Measurements from ENCODE around the gene FAM222A.

Gene FAM222A

DNA sequence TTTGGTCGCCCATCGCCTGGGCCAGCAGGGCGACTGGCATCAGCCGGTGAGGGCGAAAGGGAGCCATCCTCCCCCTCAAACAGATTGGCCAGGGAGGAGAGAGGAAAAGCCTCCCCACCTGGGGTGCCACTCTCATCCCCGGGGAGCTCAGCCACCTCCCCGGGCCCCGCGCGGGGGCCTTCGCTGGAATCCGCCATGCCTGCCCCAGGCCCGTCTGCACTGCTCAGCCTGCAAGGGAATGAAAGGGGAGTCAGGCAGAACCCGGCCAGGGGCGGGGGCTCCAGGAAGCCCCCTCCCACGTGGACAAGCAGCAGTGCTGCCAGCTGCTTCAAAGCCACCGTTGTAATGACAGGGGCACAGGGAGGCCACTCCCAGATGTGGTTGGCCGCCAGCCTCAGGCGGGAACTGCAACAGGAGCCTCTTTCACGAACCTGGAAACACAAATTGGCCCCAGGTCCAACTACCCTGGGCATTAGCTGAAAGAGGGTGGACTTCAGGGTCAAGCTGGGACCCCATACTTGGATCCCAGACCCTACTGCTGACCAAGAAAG lies 101.0 kb downstream of the FAM222A start:
- TF ChIP-seq ZFP30 (CRISPR knock-in tag; IDR thresholded peaks at IDR 0.05), result no peak
- no peak for TF ChIP-seq ZFP3 (CRISPR knock-in tag; IDR thresholded peaks at IDR 0.05)
- no peak for TF ChIP-seq ZNF565 (CRISPR knock-in tag; conservative IDR thresholded peaks at IDR 0.05; ENCODE audit: low read depth)
- TF ChIP-seq GLIS3 (CRISPR knock-in tag; IDR thresholded peaks at IDR 0.05), result no peak
- TF ChIP-seq OSR1 (CRISPR knock-in tag; IDR thresholded peaks at IDR 0.05), result no peak
- TF ChIP-seq, protein P1, sequence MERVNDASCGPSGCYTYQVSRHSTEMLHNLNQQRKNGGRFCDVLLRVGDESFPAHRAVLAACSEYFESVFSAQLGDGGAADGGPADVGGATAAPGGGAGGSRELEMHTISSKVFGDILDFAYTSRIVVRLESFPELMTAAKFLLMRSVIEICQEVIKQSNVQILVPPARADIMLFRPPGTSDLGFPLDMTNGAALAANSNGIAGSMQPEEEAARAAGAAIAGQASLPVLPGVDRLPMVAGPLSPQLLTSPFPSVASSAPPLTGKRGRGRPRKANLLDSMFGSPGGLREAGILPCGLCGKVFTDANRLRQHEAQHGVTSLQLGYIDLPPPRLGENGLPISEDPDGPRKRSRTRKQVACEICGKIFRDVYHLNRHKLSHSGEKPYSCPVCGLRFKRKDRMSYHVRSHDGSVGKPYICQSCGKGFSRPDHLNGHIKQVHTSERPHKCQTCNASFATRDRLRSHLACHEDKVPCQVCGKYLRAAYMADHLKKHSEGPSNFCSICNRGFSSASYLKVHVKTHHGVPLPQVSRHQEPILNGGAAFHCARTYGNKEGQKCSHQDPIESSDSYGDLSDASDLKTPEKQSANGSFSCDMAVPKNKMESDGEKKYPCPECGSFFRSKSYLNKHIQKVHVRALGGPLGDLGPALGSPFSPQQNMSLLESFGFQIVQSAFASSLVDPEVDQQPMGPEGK (CRISPR knock-in tag; IDR thresholded peaks at IDR 0.05; ENCODE audit: borderline replicate concordance), result no peak
- no peak for TF ChIP-seq ZNF8 (CRISPR knock-in tag; IDR thresholded peaks at IDR 0.05)
- no peak for TF ChIP-seq TCF4 (CRISPR knock-in tag; IDR thresholded peaks at IDR 0.05; ENCODE audit: borderline replicate concordance)
- TF ChIP-seq ZNF70 (CRISPR knock-in tag; IDR thresholded peaks at IDR 0.05), result no peak
- no peak for TF ChIP-seq TOX (CRISPR knock-in tag; IDR thresholded peaks at IDR 0.05; ENCODE audit: borderline replicate concordance)
- TF ChIP-seq SNAI2 (CRISPR knock-in tag; IDR thresholded peaks at IDR 0.05), result no peak
- TF ChIP-seq, protein P2, sequence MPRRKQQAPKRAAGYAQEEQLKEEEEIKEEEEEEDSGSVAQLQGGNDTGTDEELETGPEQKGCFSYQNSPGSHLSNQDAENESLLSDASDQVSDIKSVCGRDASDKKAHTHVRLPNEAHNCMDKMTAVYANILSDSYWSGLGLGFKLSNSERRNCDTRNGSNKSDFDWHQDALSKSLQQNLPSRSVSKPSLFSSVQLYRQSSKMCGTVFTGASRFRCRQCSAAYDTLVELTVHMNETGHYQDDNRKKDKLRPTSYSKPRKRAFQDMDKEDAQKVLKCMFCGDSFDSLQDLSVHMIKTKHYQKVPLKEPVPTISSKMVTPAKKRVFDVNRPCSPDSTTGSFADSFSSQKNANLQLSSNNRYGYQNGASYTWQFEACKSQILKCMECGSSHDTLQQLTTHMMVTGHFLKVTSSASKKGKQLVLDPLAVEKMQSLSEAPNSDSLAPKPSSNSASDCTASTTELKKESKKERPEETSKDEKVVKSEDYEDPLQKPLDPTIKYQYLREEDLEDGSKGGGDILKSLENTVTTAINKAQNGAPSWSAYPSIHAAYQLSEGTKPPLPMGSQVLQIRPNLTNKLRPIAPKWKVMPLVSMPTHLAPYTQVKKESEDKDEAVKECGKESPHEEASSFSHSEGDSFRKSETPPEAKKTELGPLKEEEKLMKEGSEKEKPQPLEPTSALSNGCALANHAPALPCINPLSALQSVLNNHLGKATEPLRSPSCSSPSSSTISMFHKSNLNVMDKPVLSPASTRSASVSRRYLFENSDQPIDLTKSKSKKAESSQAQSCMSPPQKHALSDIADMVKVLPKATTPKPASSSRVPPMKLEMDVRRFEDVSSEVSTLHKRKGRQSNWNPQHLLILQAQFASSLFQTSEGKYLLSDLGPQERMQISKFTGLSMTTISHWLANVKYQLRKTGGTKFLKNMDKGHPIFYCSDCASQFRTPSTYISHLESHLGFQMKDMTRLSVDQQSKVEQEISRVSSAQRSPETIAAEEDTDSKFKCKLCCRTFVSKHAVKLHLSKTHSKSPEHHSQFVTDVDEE (CRISPR knock-in tag; IDR thresholded peaks at IDR 0.05), result no peak
- TF ChIP-seq ARNTL (CRISPR knock-in tag; IDR thresholded peaks at IDR 0.05; ENCODE audit: borderline replicate concordance, low read depth), result no peak
- TF ChIP-seq ISL1 (CRISPR knock-in tag; IDR thresholded peaks at IDR 0.05), result no peak
- no peak for TF ChIP-seq BACH2 (CRISPR knock-in tag; IDR thresholded peaks at IDR 0.05; ENCODE audit: borderline replicate concordance)
- TF ChIP-seq, protein P3, sequence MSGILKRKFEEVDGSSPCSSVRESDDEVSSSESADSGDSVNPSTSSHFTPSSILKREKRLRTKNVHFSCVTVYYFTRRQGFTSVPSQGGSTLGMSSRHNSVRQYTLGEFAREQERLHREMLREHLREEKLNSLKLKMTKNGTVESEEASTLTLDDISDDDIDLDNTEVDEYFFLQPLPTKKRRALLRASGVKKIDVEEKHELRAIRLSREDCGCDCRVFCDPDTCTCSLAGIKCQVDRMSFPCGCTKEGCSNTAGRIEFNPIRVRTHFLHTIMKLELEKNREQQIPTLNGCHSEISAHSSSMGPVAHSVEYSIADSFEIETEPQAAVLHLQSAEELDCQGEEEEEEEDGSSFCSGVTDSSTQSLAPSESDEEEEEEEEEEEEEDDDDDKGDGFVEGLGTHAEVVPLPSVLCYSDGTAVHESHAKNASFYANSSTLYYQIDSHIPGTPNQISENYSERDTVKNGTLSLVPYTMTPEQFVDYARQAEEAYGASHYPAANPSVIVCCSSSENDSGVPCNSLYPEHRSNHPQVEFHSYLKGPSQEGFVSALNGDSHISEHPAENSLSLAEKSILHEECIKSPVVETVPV (CRISPR knock-in tag; IDR thresholded peaks at IDR 0.05), result no peak
- TF ChIP-seq ESRRG (CRISPR knock-in tag; IDR thresholded peaks at IDR 0.05), result no peak
- TF ChIP-seq, protein P4, sequence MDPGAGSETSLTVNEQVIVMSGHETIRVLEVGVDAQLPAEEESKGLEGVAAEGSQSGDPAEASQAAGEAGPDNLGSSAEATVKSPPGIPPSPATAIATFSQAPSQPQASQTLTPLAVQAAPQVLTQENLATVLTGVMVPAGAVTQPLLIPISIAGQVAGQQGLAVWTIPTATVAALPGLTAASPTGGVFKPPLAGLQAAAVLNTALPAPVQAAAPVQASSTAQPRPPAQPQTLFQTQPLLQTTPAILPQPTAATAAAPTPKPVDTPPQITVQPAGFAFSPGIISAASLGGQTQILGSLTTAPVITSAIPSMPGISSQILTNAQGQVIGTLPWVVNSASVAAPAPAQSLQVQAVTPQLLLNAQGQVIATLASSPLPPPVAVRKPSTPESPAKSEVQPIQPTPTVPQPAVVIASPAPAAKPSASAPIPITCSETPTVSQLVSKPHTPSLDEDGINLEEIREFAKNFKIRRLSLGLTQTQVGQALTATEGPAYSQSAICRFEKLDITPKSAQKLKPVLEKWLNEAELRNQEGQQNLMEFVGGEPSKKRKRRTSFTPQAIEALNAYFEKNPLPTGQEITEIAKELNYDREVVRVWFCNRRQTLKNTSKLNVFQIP (CRISPR knock-in tag; IDR thresholded peaks at IDR 0.05; ENCODE audit: borderline replicate concordance, low read depth), result no peak
- TF ChIP-seq, protein P5, sequence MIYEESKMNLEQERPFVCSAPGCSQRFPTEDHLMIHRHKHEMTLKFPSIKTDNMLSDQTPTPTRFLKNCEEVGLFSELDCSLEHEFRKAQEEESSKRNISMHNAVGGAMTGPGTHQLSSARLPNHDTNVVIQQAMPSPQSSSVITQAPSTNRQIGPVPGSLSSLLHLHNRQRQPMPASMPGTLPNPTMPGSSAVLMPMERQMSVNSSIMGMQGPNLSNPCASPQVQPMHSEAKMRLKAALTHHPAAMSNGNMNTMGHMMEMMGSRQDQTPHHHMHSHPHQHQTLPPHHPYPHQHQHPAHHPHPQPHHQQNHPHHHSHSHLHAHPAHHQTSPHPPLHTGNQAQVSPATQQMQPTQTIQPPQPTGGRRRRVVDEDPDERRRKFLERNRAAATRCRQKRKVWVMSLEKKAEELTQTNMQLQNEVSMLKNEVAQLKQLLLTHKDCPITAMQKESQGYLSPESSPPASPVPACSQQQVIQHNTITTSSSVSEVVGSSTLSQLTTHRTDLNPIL (CRISPR knock-in tag; IDR thresholded peaks at IDR 0.05; ENCODE audit: low read depth), result no peak
- no peak for ATAC-seq

DNA sequence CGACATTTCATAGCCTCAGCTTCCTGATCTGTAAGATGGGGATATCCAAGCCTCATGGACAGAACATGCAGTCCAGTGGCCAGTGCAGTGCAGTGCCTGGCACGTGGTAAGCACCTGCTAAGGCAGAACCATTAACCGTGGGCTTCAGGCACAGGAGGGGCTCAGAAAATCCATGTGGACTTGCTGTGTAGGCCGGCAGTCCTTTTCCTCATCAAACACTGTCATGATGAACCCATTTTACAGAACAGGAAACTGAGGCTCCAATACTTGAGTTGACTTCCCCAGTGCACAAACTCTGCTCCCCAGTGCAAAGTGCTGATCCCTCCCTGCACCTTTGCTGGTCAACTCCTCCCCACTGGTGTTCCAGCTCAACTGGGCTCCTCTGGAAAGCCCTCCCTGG lies 101.6 kb downstream of the FAM222A start:
- TF ChIP-seq RARB (CRISPR knock-in tag; IDR thresholded peaks at IDR 0.05) (no peak), ZNF70 (CRISPR knock-in tag; IDR thresholded peaks at IDR 0.05) (no peak), OSR1 (CRISPR knock-in tag; IDR thresholded peaks at IDR 0.05) (no peak), ZC3H10 (CRISPR knock-in tag; IDR thresholded peaks at IDR 0.05) (no peak), ZFP30 (CRISPR knock-in tag; IDR thresholded peaks at IDR 0.05) (no peak), ZFP3 (CRISPR knock-in tag; IDR thresholded peaks at IDR 0.05) (no peak), SNAI2 (CRISPR knock-in tag; IDR thresholded peaks at IDR 0.05) (no peak), TOX (CRISPR knock-in tag; IDR thresholded peaks at IDR 0.05; ENCODE audit: borderline replicate concordance) (no peak), TCF4 (CRISPR knock-in tag; IDR thresholded peaks at IDR 0.05; ENCODE audit: borderline replicate concordance) (no peak), CSDC2 (CRISPR knock-in tag; IDR thresholded peaks at IDR 0.05) (no peak), ZNF565 (CRISPR knock-in tag; conservative IDR thresholded peaks at IDR 0.05; ENCODE audit: low read depth) (no peak), ARNTL (CRISPR knock-in tag; IDR thresholded peaks at IDR 0.05; ENCODE audit: borderline replicate concordance, low read depth) (no peak), ZNF8 (CRISPR knock-in tag; IDR thresholded peaks at IDR 0.05) (no peak), BACH2 (CRISPR knock-in tag; IDR thresholded peaks at IDR 0.05; ENCODE audit: borderline replicate concordance) (no peak), GLIS3 (CRISPR knock-in tag; IDR thresholded peaks at IDR 0.05) (no peak)
- TF ChIP-seq, protein P2 (CRISPR knock-in tag; IDR thresholded peaks at IDR 0.05), result no peak
- TF ChIP-seq, protein P4 (CRISPR knock-in tag; IDR thresholded peaks at IDR 0.05; ENCODE audit: borderline replicate concordance, low read depth), result no peak
- no peak for ATAC-seq

Measured in SK-N-SH treated with all-trans-retinoic acid at 6 μM for 48 hours (cell line).